ENCODE results near the gene MRI1. TPM values are rescaled to one million over a fixed set of nuclear protein-coding genes. Genes with fewer than 3 reads are reported as not detected.

The MRI1 gene
- total RNA-seq, 1 experiment from 2014 or later = 19.6 TPM

DNA sequence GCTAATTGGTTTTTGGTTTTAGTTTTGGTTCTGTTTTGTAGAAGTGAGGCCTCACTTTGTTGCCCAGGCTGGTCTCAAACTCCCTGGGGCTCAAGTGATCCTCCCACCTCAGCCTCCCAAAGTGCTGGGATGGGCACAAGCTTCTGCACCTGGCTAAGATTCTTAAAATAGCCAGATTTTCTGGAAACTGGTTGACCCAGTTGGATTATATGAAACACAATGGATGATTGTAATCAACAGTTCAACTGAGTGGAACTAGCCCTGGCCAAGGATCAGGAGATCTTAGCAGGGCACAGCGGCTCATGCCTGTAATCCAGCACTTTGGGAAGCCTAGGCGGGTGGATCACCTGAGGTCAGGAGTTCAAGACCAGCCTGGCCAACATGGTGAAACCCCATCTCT is 29.6 kb upstream of the MRI1 start:
- H3K27ac ChIP-seq (ENCODE audit: low read depth, low read length) = no peak overlapping the region
- no peaks in the 10 kb centered on the region for H3K9me2 ChIP-seq (ENCODE audit: insufficient read depth)
- no peaks in the 10 kb centered on the region for H3K27me3 ChIP-seq (ENCODE audit: insufficient read depth, low read length)
- intact Hi-C loops (cut with micrococcal nuclease) = no loop called here
- ChIA-PET CTCF (no interaction called here), POLR2A (no interaction called here), RAD21 (ENCODE audit: low non-redundant PET in 1 of 2, low total read pairs in 2 of 2, uncharacterized antibody in 2 of 2, unreplicated experiment in 2 of 2) (no interaction called here)
- H3K4me1 ChIP-seq (ENCODE audit: control insufficient read depth in 1 of 2, insufficient read depth in 2 of 2, low read length in 2 of 2) = peaks cover 11 to 24% of the 10 kb centered on the region in 2 experiments
- H3K36me3 ChIP-seq (ENCODE audit: control insufficient read depth in 1 of 2, insufficient read depth in 2 of 2, low read length in 2 of 2) = peaks cover 0 to 5% of the 10 kb centered on the region in 2 experiments; a peak in 1 of 4 replicates
- H3K9me3 ChIP-seq (ENCODE audit: control insufficient read depth in 1 of 2, insufficient read depth in 1 of 2, low read depth in 1 of 2, low read length in 2 of 2) = no peaks in the 10 kb centered on the region
- no peak overlapping the region for H3K4me2 ChIP-seq (ENCODE audit: low read length)
- no peak overlapping the region for H3K9ac ChIP-seq (ENCODE audit: low read length)
- TF ChIP-seq CEBPB (IDR thresholded peaks at IDR 0.05; ENCODE audit: low read depth) (no peak), SIN3A (IDR thresholded peaks at IDR 0.05; ENCODE audit: low read depth) (no peak), EZH2phosphoT487 (IDR thresholded peaks at IDR 0.05; ENCODE audit: borderline replicate concordance) (no peak), ZNF274 (IDR thresholded peaks at IDR 0.05; ENCODE audit: low read depth, low read length) (no peak), TCF7L2 (IDR thresholded peaks at IDR 0.05; ENCODE audit: borderline replicate concordance, extremely low read depth, insufficient read depth, insufficient read length) (no peak), CBX3 (IDR thresholded peaks at IDR 0.05; ENCODE audit: low read depth) (no peak), POLR2A (IDR thresholded peaks at IDR 0.05; ENCODE audit: borderline replicate concordance, extremely low read depth, insufficient read depth, insufficient read length) (no peak), EZH2 (IDR thresholded peaks at IDR 0.05) (no peak), SRF (IDR thresholded peaks at IDR 0.05; ENCODE audit: low read depth) (no peak), YY1 (IDR thresholded peaks at IDR 0.05; ENCODE audit: extremely low read depth, insufficient replicate concordance, low read depth, low read length) (no peak), SP1 (IDR thresholded peaks at IDR 0.05; ENCODE audit: low read depth) (no peak)
- TF ChIP-seq, protein P1, sequence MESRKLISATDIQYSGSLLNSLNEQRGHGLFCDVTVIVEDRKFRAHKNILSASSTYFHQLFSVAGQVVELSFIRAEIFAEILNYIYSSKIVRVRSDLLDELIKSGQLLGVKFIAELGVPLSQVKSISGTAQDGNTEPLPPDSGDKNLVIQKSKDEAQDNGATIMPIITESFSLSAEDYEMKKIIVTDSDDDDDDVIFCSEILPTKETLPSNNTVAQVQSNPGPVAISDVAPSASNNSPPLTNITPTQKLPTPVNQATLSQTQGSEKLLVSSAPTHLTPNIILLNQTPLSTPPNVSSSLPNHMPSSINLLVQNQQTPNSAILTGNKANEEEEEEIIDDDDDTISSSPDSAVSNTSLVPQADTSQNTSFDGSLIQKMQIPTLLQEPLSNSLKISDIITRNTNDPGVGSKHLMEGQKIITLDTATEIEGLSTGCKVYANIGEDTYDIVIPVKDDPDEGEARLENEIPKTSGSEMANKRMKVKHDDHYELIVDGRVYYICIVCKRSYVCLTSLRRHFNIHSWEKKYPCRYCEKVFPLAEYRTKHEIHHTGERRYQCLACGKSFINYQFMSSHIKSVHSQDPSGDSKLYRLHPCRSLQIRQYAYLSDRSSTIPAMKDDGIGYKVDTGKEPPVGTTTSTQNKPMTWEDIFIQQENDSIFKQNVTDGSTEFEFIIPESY (IDR thresholded peaks at IDR 0.05; ENCODE audit: extremely low read depth, insufficient replicate concordance, low read length) = no peak
- H3K79me2 ChIP-seq (ENCODE audit: insufficient read depth, low read length) = peaks cover 5% of the 10 kb centered on the region; the same call in 1 of the 2 replicates
- DNase-seq (ENCODE audit: low read depth, low spot score) (no peak), ATAC-seq (no peak)
- no peak overlapping the region for H3K4me3 ChIP-seq (replicated peaks in 1 of 2; ENCODE audit: low read depth in 1 of 2, low read length in 2 of 2)
- H2AFZ ChIP-seq (ENCODE audit: low read depth, low read length, poor library complexity, severe bottlenecking) = no peak overlapping the region
- BruUV-seq (replicated peaks) = no TSS peak
- no peaks in the 10 kb centered on the region for H4K20me1 ChIP-seq (ENCODE audit: insufficient read depth)
